ENCODE results near the gene C9orf85. TPM values are rescaled to one million over a fixed set of nuclear protein-coding genes. Genes with fewer than 3 reads are reported as not detected.
"Not testable (repeated sequence)": the region's sequence is repeated elsewhere in the genome, so short reads cannot be mapped to it uniquely, and the experiment has no call there.

C9orf85 gene
- total and polyA plus RNA-seq, 10 of the 15 experiments (the other 5 are each of a cell fraction or from before 2014, with no cell fraction given), result 9.1 to 22.6 (median 16.4) TPM

GRCh38 chr9:71954652-71955051 is 43.2 kb downstream of the C9orf85 start:
- ChIA-PET SMC1A (ENCODE audit: uncharacterized antibody, unreplicated experiment) (interaction anchor here (1.2 to 1.8 kb wide), 3 partner anchors 29 to 67 kb away, joined by 3 to 6 read pairs (median 5); no protein-coding TSS in a partner anchor), RAD21 (ENCODE audit: unreplicated experiment) (interaction anchor here (1.4 kb wide), 1 partner anchor 326 kb away, joined by 3 read pairs; no protein-coding TSS in a partner anchor), POLR2A (interaction anchor here (1.2 to 1.9 kb wide), 2 partner anchors 36 to 40 kb away, joined by 3 to 4 read pairs; no protein-coding TSS in a partner anchor), CTCF (interaction anchor here (1.0 to 1.3 kb wide), 2 partner anchors 27 to 40 kb away, joined by 3 read pairs; no protein-coding TSS in a partner anchor)
- H3K4me1 ChIP-seq (ENCODE audit: control insufficient read depth, insufficient read depth, low read length); H4K20me1 ChIP-seq (ENCODE audit: control insufficient read depth, insufficient read depth); H2AFZ ChIP-seq (ENCODE audit: control insufficient read depth, low read depth, low read length); H3K27me3 ChIP-seq (replicated peaks in 1 of 2; ENCODE audit: control insufficient read depth in 2 of 2, insufficient read depth in 2 of 2, low read length in 1 of 2); in situ Hi-C loops (cut with MboI); ATAC-seq; intact Hi-C loops (cut with micrococcal nuclease; ENCODE audit: unreplicated experiment); H3K9me3 ChIP-seq (replicated peaks; ENCODE audit: control insufficient read depth, insufficient read depth, low read length); H3K4me2 ChIP-seq (ENCODE audit: control insufficient read depth, insufficient read depth); H3K27ac ChIP-seq (ENCODE audit: control insufficient read depth, insufficient read depth); H3K9ac ChIP-seq (ENCODE audit: control insufficient read depth, insufficient read depth, low read length); H3K79me2 ChIP-seq (ENCODE audit: control insufficient read depth, insufficient read depth, low read length); H3K4me3 ChIP-seq; BruUV-seq (replicated peaks); FAIRE-seq; DNase-seq (ENCODE audit: low read depth, low spot score); H3K36me3 ChIP-seq (ENCODE audit: control insufficient read depth in 2 of 2, insufficient read depth in 2 of 2, low read length in 1 of 2): not testable (repeated sequence)
- WGBS (ENCODE audit: insufficient coverage, insufficient replicate concordance, low lambda C conversion rate, missing lambda C conversion rate), result 95% methylated on average over 2 of the region's 2 CpGs
- TF ChIP-seq ZNF592 (IDR thresholded peaks at IDR 0.05), result peak; percentile 66; the same call in 1 of the 2 replicates
